LHCN-M2 (cell line): ENCODE results near the gene LRP1. TPM values are rescaled to one million over a fixed set of nuclear protein-coding genes. Genes with fewer than 3 reads are reported as not detected.

Experiments used
- DNase-seq: peaks from one replicate; pipeline ENCODE4 v3.0.0-alpha.2; 2012; ENCODE audit warnings: low read depth
- polyA plus RNA-seq: library from polyadenylated mRNA; unstranded; fragments of >200 nt; gene quantifications from one replicate; pipeline ENCODE4 v1.2.1, GENCODE V29; 2012; ENCODE audit warnings: missing spikeins
- total RNA-seq: library from RNA; depleted of rRNA; stranded (reverse); fragments of >200 nt; gene quantifications from 2 replicates; pipeline ENCODE4 v1.2.3, GENCODE V29; 2014; rRNA removed

LRP1 gene
- 89.0 and 99.6 TPM in 2 replicates for total RNA-seq
- 191 TPM for polyA plus RNA-seq

GRCh38 chr12:57127726-57128518, at the start of gene LRP1:
TSS of gene LRP1 (plus strand) at chr12:57128483. CDS start at chr12:57128965, 482 bp downstream.
- peak; percentile 78 for DNase-seq

DNA sequence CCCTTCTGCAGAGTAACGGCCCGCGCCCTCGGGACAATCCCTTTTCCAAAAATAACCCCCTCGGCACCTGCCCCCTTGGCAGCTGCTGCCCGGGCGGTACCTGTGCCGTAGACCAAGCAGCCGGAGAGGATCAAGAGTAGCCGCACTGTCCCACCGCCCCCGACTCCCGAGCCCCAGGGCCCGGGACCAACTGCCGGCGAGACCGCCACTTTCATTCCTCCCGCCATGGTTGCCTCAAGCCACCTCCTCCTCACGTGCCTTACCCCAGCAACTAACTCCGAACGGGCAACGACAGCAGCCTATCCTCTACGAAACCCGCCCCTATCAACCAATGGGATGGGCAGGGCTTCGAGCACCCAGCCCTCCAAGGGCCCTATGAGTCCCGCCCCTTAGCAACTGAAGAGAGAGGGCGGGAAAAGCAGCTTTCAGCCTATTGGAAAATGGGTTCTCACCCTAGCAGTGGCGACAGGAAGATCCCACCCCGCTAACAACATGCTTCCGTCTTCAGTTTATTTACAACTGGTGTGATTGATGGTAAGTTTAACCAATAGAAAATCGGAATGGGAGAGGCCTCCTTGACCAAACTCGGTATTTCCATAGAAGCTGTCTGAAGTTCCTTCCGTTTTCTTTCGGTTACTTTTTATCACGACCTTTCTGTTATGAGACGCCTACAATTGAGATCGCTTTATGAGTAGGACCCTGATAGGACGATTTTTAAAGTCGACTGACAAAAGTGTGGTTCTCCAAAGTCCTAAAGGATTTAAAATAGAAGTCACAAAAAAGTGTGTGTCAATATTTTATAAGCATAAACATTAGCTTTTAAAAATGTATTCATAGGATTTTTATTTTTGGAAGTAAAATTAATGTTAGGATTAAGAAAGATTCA, 49.5 kb upstream of the LRP1 start, which contains the start of gene NEMP1:
Gene NEMP1 (minus strand): TSS at position 273 of the 886 bp plus-strand sequence. CDS start 46 bp downstream, at position 227.
- DNase-seq, result peak; percentile 100

DNA sequence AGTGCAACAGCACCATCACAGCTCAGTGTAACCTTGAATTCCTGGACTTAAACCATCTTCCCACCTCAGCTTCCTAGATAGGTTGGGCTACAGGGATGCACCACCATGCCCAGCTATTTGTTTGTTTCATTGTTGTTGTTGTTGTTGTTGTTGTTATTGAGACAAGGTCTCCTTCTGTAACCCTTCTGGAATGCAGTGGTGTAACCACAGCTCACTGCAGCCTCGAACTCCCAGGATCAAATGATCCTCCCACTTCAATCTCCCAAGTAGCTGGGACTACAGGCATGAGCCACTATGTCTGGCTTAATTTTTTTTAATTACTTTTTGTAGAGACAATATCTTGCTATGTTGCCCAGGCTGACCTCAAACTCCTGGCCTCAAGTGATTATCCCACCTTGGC, 48.5 kb upstream of the LRP1 start:
- no peak for DNase-seq

- no peak for DNase-seq
Observed at GRCh38 chr12:57080855-57081254, 47.4 kb upstream of the LRP1 start.

DNA sequence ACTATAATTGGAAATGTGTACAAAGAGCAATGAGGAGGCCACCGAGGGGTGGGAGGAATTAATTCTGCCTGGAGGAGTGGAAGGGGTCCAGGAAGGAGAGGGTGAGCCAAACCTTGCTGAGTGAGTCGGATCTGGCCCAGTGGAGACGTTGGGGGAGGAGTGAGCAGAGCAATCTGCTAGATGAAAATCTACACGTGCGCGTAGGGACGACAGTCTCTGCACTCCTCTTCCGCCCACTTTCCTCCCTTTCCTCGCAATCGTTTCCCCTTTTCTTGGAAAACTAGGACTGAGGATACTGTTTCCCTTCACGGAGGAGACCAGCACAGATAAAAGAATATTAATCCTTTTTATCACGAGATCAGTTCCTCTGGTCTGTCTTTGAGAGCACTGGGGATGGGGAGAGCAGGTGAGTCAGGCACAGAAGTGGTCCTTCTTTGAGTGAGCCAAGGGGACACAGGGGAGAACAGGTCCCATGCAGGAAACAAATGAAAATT, 42.2 kb upstream of the LRP1 start:
- no peak for DNase-seq

DNA sequence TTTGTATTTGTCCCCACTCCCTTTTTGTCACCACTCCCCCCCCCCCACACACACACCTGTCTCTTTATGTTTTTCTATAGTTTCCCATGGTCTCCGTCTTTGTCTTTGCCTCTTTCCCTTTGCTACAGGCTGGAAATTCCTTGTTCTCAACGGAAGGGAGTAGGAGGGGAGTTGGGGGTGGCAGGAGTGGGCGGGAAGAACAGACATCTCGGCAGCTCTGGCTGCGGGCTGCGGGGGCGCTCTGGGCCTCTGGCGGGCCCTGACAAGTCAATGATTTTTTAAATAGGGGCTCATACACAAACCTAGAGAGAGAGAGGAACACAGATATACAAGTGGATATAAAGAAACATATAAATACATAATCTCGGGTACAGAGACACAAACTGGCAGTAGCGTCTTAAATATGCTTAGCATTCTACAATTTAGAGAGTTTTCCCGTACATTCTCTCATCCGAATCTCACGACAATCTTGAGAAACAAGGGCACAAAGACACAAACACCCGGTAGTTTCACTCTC, 41.7 kb upstream of the LRP1 start:
- peak; percentile 72 for DNase-seq

GRCh38 chr12:57087010-57087690, 41.1 kb upstream of the LRP1 start:
- peak; percentile 88 for DNase-seq

DNA sequence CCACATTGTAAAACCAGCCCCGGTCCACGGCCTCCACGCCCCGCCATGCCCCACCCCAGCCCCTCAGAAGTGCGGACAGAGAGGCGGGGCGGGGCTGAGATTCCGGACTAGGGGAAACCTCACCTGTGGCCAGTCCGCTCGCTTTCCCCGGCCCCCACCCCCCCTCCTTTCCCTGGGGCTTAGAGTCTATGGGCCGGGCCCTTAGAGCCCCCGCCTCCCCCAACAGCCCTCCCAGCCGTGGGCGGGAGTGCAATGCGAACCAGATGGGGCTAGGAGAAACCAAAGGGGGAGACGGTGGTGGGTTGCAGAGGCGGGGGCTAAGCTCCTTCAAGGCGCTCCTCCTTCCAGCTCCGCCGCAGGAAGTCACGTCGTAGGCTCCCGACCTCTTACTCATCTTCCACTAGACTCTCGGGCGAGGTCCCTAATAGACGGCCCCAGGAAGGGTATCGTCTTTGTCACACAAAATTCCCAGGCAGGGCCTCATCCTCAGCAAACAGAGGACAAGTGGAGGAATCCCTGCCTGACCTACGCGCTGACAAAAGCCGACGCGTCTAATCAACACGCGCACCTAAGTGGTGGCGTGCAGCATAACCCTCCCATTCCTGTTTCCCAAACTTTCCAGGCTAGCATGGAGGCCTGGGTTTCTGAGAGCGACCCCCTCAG, 40.5 kb upstream of the LRP1 start:
- peak; percentile 91 for DNase-seq

DNA sequence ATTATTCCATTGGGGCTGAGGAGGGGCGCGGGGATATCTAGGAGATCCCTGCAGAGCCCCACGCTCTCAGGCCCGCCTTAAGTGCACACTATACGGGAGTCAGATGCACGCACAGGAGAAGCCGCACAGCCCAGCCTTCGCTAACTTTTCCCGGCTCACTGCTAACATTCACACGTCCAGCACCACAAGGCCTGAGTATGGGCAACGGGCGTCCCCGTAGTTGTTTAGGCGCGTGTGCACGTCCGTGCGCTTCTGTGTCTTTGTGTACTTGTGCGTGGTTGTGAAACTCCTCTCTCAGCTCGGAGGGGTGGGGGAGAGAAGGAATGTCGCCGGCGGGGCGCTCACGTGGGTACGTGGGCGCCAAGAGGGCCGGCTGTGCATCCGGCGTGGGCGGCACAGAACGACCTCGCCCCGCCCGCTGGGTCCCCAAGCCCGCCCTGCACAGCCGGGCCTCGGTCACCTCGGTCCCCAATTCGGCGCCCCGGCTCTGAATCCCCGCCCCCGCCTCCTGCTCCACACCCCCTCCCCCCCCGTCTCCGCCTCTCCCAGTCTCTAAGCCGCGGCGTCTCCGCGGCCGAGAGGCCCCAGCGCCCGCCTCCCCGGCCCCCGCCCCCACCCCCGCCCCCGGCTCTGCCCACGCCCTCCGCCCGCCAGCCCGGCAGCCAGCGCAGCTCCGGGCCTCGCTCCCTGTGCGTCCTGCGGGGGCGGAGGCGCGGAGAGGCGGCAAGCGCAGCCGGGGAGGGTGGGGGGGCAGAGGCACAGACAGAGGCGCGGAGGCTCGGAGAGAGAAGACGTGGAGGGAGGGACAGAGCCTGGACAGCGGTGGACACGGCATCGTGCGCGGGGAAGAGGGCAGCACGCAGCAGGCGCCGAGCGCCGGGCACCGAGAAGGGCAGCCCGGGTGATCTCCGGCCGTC, 39.7 kb upstream of the LRP1 start, which contains the start of gene NAB2:
Gene NAB2 (plus strand): TSS at position 761 of the 917 bp plus-strand sequence. CDS start 158 bp downstream, outside the sequence.
- peak; percentile 94 for DNase-seq

- peak; percentile 54 for DNase-seq
Observed at GRCh38 chr12:57089271-57090245, 38.7 kb upstream of the LRP1 start.

DNA sequence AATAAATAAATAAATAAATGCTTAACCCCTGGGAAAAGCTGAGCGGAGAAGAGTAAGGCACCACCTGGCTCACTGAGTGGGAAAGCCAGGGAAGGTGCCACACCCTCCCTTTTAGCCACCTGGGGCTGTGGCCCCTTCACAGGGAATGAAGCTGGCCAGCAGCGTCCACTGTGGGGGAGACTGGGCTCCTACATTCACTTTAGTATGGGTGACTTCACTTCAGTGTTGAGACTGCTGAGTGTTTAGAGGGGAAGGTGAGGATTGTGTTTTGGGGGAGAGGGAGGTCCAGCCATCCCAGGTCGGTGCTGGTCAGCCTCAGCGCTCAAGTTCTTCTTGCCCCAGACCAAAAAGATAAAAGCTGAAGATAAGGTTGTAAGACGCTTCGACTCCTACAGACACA, 37.8 kb upstream of the LRP1 start:
- DNase-seq, result no peak

- DNase-seq, result peak; percentile 70
Observed at GRCh38 chr12:57090924-57091637, 37.2 kb upstream of the LRP1 start.

- no peak for DNase-seq
Observed at GRCh38 chr12:57091638-57092528, 36.4 kb upstream of the LRP1 start.

- DNase-seq, result no peak
Observed at GRCh38 chr12:57092529-57092862, 35.8 kb upstream of the LRP1 start.

DNA sequence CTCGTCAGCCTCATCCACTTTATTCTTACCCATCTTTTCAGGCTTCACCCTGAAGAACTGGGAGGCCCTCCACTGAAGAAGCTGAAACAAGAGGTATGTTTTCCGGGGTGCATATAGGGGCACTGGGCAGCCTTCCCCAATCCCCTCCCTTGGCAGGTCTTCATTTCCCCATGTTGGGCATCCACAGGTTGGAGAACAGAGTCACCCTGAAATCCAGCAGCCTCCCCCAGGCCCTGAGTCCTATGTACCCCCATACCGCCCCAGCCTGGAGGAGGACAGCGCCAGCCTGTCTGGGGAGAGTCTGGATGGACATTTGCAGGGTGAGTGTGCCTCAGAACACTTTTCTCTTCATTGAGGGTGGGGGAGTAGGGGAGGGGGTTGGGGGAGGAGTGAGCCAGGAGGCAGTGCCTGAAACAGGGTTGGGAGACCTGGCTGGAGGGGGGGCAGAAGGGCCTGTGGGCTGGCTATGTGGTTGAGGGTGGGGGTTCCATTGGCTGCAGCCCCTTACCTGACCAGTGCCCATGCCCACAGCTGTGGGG, 35.3 kb upstream of the LRP1 start:
- no peak for DNase-seq

- DNase-seq, result peak; percentile 77
Observed at GRCh38 chr12:57093415-57094207, 34.7 kb upstream of the LRP1 start.
